Measurements from ENCODE around the gene C19orf33.
A peak's percentile ranks its signal among the peaks of the same experiment; 100 is the strongest.
"Not testable (repeated sequence)": the region's sequence is repeated elsewhere in the genome, so short reads cannot be mapped to it uniquely, and the experiment has no call there.

C19orf33 gene

GRCh38 chr19:38309615-38310278, 5.7 kb downstream of the C19orf33 start:
- DNase-seq = no peak

- no peak for DNase-seq
These were observed 6.2 kb downstream of the C19orf33 start for GRCh38 chr19:38310279-38310670.

- DNase-seq = no peak
These were observed 6.9 kb downstream of the C19orf33 start for GRCh38 chr19:38310986-38311385.

- DNase-seq = peak; percentile 92
These were observed 11.8 kb downstream of the C19orf33 start, which contains the start of gene YIF1B for GRCh38 chr19:38315657-38316476. Gene YIF1B, minus strand, starts transcription at chr19:38315947. Its CDS starts 30 bp downstream, at chr19:38315917.

GRCh38 chr19:38316477-38317067, 12.5 kb downstream of the C19orf33 start:
- DNase-seq = no peak

- no peak for DNase-seq
These were observed 13.1 kb downstream of the C19orf33 start for GRCh38 chr19:38317104-38317612.

GRCh38 chr19:38318660-38319059, 14.6 kb downstream of the C19orf33 start:
- no peak for DNase-seq

GRCh38 chr19:38319421-38320258, 15.6 kb downstream of the C19orf33 start, which contains the start of gene KCNK6:
Gene KCNK6, plus strand, starts transcription at chr19:38319845. Its CDS starts 106 bp downstream, at chr19:38319951.
- DNase-seq = peak; percentile 19

GRCh38 chr19:38320969-38321339, 16.9 kb downstream of the C19orf33 start:
- DNase-seq = no peak

GRCh38 chr19:38321646-38322196, 17.7 kb downstream of the C19orf33 start:
- DNase-seq = no peak

GRCh38 chr19:38323291-38323690, 19.2 kb downstream of the C19orf33 start:
- DNase-seq = no peak

- DNase-seq = no peak
These were observed 20.4 kb downstream of the C19orf33 start for GRCh38 chr19:38324431-38324830.

GRCh38 chr19:38326591-38326990, 22.5 kb downstream of the C19orf33 start:
- no peak for DNase-seq

- no peak for DNase-seq
These were observed 25.6 kb downstream of the C19orf33 start for GRCh38 chr19:38329651-38330050.

GRCh38 chr19:38331728-38332127, 27.7 kb downstream of the C19orf33 start:
- no peak for DNase-seq

- no peak for DNase-seq
These were observed 29.2 kb downstream of the C19orf33 start for GRCh38 chr19:38333245-38333644.

- DNase-seq = peak; percentile 89
These were observed 32.0 kb downstream of the C19orf33 start for GRCh38 chr19:38335949-38336637.

- DNase-seq = peak; percentile 94
These were observed 32.7 kb downstream of the C19orf33 start for GRCh38 chr19:38336638-38337359.

- no peak for DNase-seq
These were observed 33.3 kb downstream of the C19orf33 start for GRCh38 chr19:38337360-38337653.

- DNase-seq = not testable (repeated sequence)
These were observed 35.0 kb downstream of the C19orf33 start for GRCh38 chr19:38339011-38339410.

GRCh38 chr19:38340927-38341326, 36.9 kb downstream of the C19orf33 start:
- DNase-seq = no peak

Measured in activated CD4-positive, alpha-beta T cell treated with anti-CD3 and anti-CD28 coated beads for 1 hour (primary cell).